HG02763 (cell line): ENCODE results near the gene ORAI3.
A peak's percentile ranks its signal among the peaks of the same experiment; 100 is the strongest.

Experiments used
- ATAC-seq: cut with Tn5 transposase; IDR thresholded peaks from one replicate; pipeline ENCODE4 v1.9.1; 2021; ENCODE audit warnings: mild to moderate bottlenecking, moderate library complexity; ENCODE audit not compliant: unreplicated experiment

ORAI3 gene

GRCh38 chr16:30948667-30949649 is at the start of gene ORAI3:
Gene ORAI3, plus strand, starts transcription at chr16:30949068. Its CDS starts 222 bp downstream, at chr16:30949290.
- ATAC-seq, result peak; percentile 51

- ATAC-seq, result no peak
Measured at GRCh38 chr16:30899794-30900193, 49.1 kb upstream of the ORAI3 start.

- no peak for ATAC-seq
Measured at GRCh38 chr16:30900588-30900987, 48.3 kb upstream of the ORAI3 start.

GRCh38 chr16:30901201-30902028 is 47.5 kb upstream of the ORAI3 start:
- ATAC-seq, result no peak

GRCh38 chr16:30902029-30902972 is 46.6 kb upstream of the ORAI3 start:
- ATAC-seq, result peak; percentile 53

- no peak for ATAC-seq
Measured at GRCh38 chr16:30903002-30903401, 45.9 kb upstream of the ORAI3 start.

- no peak for ATAC-seq
Measured at GRCh38 chr16:30903596-30903995, 45.3 kb upstream of the ORAI3 start.

- no peak for ATAC-seq
Measured at GRCh38 chr16:30904114-30904780, 44.6 kb upstream of the ORAI3 start.

- no peak for ATAC-seq
Measured at GRCh38 chr16:30907064-30907463, 41.8 kb upstream of the ORAI3 start.

- no peak for ATAC-seq
Measured at GRCh38 chr16:30910427-30911029, 38.3 kb upstream of the ORAI3 start.

- ATAC-seq, result no peak
Measured at GRCh38 chr16:30912794-30913412, 36.0 kb upstream of the ORAI3 start.

GRCh38 chr16:30914830-30915229 is 34.0 kb upstream of the ORAI3 start:
- no peak for ATAC-seq

GRCh38 chr16:30918614-30919013 is 30.3 kb upstream of the ORAI3 start:
- no peak for ATAC-seq

GRCh38 chr16:30920891-30921290 is 28.0 kb upstream of the ORAI3 start:
- ATAC-seq, result no peak

GRCh38 chr16:30921459-30921747 is 27.5 kb upstream of the ORAI3 start:
- ATAC-seq, result no peak

GRCh38 chr16:30921748-30922419 is 27.0 kb upstream of the ORAI3 start:
- no peak for ATAC-seq

- peak; percentile 73 for ATAC-seq
Measured at GRCh38 chr16:30922420-30922959, 26.4 kb upstream of the ORAI3 start.

GRCh38 chr16:30922960-30923535 is 25.8 kb upstream of the ORAI3 start:
- peak; percentile 63 for ATAC-seq
